Measurements from ENCODE around the gene ZNF32.
A peak's percentile ranks its signal among the peaks of the same experiment; 100 is the strongest.

ZNF32 gene

DNA sequence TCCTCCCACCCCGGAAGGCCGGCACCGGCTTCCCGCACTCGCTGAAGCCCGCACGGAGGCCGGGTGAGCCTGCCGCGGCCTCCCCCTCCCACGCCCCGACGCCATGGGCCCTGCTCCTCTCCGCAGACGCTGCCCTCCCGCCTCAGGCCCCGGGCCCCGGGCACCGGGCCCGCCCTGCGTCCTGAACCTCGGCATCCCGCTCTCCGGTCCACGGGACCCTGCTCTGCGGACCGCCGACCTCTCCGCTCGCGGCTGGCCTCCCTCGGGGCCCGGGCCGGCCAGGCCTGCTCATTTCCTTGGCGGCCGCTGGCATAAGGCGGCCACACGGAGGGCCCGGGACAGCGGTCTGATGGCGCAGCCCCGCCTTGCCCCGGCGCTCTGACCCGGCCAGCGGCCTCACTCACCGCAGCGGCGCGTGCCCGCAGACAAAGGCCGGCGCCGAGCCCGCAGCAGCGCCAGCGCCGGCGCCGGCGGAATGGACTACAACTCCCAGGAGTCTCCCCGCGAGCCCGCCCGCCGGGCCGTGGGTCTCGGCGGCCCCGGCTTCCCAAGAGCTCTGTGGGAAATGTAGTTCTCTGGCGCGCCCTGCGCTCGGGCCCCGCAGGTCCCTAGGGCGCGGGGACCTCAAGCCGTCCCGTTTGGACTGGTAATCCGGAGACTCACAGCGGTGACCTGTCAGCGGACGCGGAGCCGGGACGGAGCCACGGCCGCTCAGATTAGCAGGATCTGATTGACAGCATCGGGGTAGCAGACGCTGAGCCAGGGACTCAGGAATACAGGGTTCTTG is at the start of gene ZNF32:
ZNF32 (minus strand) TSS at position 484 of the 787 bp plus-strand sequence. CDS start 2,748 bp downstream, outside the sequence.
- Histone ChIP-seq H3K27ac (ENCODE audit: low read depth, low read length) (no peak within 1 kb of the TSS), H3K79me2 (ENCODE audit: insufficient read depth, low read length) (no peaks in the 10 kb centered on the region), H3K4me3 (ENCODE audit: insufficient read depth, low read length, poor library complexity, severe bottlenecking) (peak within 1 kb of the TSS; percentile 58), H3K9me2 (replicated peaks; ENCODE audit: insufficient read depth, low read length) (no peaks in the 10 kb centered on the region), H2AFZ (ENCODE audit: low read depth, low read length, severe bottlenecking) (peak within 1 kb of the TSS; percentile 99), H3K4me2 (ENCODE audit: low read depth, low read length, poor library complexity, severe bottlenecking) (peak within 1 kb of the TSS; percentile 79), H3F3A (ENCODE audit: insufficient read depth) (no peaks in the 10 kb centered on the region), H3K9ac (ENCODE audit: low read length) (peak within 1 kb of the TSS; percentile 57), H3K9me3 (ENCODE audit: insufficient read depth, low read length) (peaks cover 16% of the 10 kb centered on the region; the same call in 1 of the 2 replicates), H4K20me1 (ENCODE audit: low read depth, low read length) (no peaks in the 10 kb centered on the region), H3K36me3 (ENCODE audit: low read length) (peaks cover 14% of the 10 kb centered on the region), H3K27me3 (ENCODE audit: low read length) (no peaks in the 10 kb centered on the region)
- TF ChIP-seq CTCF (IDR thresholded peaks at IDR 0.05; ENCODE audit: insufficient read depth, low read length, poor library complexity, severe bottlenecking) (no peak), EZH2phosphoT487 (conservative IDR thresholded peaks at IDR 0.05; ENCODE audit: low read length) (no peak)

DNA sequence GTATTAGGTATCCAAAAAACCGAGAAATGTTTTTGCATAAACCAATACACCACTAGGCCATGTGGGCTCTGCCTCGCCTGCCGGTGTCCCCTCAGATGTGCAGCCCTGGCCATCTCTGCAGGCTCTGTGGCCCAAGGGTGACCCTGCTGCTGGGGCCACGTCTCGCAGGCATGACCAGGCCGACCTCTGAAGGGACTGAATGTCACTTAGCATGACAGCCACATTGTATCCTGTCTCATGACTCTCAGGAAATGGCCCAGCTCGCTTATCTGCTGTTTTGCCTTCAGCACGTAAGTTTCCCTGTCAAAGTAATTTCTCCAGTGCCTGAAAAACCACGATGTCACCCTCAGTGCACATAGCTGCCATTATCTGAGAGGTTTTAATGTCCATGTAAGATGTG is 49.5 kb upstream of the ZNF32 start:
- no peak overlapping the region for H3K9ac ChIP-seq (ENCODE audit: low read length)
- TF ChIP-seq EZH2phosphoT487 (conservative IDR thresholded peaks at IDR 0.05; ENCODE audit: low read length) (no peak), CTCF (IDR thresholded peaks at IDR 0.05; ENCODE audit: insufficient read depth, low read length, poor library complexity, severe bottlenecking) (no peak)
- H3K27ac ChIP-seq (ENCODE audit: low read depth, low read length), result no peak overlapping the region
- H2AFZ ChIP-seq (ENCODE audit: low read depth, low read length, severe bottlenecking), result no peak overlapping the region
- no peaks in the 10 kb centered on the region for H3K36me3 ChIP-seq (ENCODE audit: low read length)
- no peaks in the 10 kb centered on the region for H3K9me3 ChIP-seq (ENCODE audit: insufficient read depth, low read length)
- H3K9me2 ChIP-seq (replicated peaks; ENCODE audit: insufficient read depth, low read length), result no peaks in the 10 kb centered on the region
- no peak overlapping the region for H3K4me2 ChIP-seq (ENCODE audit: low read depth, low read length, poor library complexity, severe bottlenecking)
- no peak overlapping the region for H3K4me3 ChIP-seq (ENCODE audit: insufficient read depth, low read length, poor library complexity, severe bottlenecking)
- H4K20me1 ChIP-seq (ENCODE audit: low read depth, low read length), result no peaks in the 10 kb centered on the region
- no peaks in the 10 kb centered on the region for H3K79me2 ChIP-seq (ENCODE audit: insufficient read depth, low read length)
- H3K27me3 ChIP-seq (ENCODE audit: low read length), result no peaks in the 10 kb centered on the region
- H3F3A ChIP-seq (ENCODE audit: insufficient read depth), result no peaks in the 10 kb centered on the region

GRCh38 chr10:43696909-43697483 is 48.3 kb upstream of the ZNF32 start:
- Histone ChIP-seq H3K9ac (ENCODE audit: low read length) (no peak overlapping the region), H3K27me3 (ENCODE audit: low read length) (no peaks in the 10 kb centered on the region), H3K27ac (ENCODE audit: low read depth, low read length) (no peak overlapping the region), H3K36me3 (ENCODE audit: low read length) (no peaks in the 10 kb centered on the region), H3K79me2 (ENCODE audit: insufficient read depth, low read length) (no peaks in the 10 kb centered on the region), H3K9me3 (ENCODE audit: insufficient read depth, low read length) (no peaks in the 10 kb centered on the region), H3F3A (ENCODE audit: insufficient read depth) (no peaks in the 10 kb centered on the region), H3K4me2 (ENCODE audit: low read depth, low read length, poor library complexity, severe bottlenecking) (no peak overlapping the region), H2AFZ (ENCODE audit: low read depth, low read length, severe bottlenecking) (no peak overlapping the region), H3K9me2 (replicated peaks; ENCODE audit: insufficient read depth, low read length) (no peaks in the 10 kb centered on the region), H3K4me3 (ENCODE audit: insufficient read depth, low read length, poor library complexity, severe bottlenecking) (no peak overlapping the region), H4K20me1 (ENCODE audit: low read depth, low read length) (no peaks in the 10 kb centered on the region)
- TF ChIP-seq EZH2phosphoT487 (conservative IDR thresholded peaks at IDR 0.05; ENCODE audit: low read length), result no peak
- TF ChIP-seq CTCF (IDR thresholded peaks at IDR 0.05; ENCODE audit: insufficient read depth, low read length, poor library complexity, severe bottlenecking), result no peak
